ENCODE data around the gene CD79A.

- TF ChIP-seq ZNF274 (IDR thresholded peaks at IDR 0.05; ENCODE audit: low read depth, low read length) = no peak
- no peak for TF ChIP-seq EZH2phosphoT487 (IDR thresholded peaks at IDR 0.05; ENCODE audit: borderline replicate concordance)
- TF ChIP-seq, protein P1, sequence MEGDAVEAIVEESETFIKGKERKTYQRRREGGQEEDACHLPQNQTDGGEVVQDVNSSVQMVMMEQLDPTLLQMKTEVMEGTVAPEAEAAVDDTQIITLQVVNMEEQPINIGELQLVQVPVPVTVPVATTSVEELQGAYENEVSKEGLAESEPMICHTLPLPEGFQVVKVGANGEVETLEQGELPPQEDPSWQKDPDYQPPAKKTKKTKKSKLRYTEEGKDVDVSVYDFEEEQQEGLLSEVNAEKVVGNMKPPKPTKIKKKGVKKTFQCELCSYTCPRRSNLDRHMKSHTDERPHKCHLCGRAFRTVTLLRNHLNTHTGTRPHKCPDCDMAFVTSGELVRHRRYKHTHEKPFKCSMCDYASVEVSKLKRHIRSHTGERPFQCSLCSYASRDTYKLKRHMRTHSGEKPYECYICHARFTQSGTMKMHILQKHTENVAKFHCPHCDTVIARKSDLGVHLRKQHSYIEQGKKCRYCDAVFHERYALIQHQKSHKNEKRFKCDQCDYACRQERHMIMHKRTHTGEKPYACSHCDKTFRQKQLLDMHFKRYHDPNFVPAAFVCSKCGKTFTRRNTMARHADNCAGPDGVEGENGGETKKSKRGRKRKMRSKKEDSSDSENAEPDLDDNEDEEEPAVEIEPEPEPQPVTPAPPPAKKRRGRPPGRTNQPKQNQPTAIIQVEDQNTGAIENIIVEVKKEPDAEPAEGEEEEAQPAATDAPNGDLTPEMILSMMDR (IDR thresholded peaks at IDR 0.05 in 2 of 3, conservative IDR thresholded peaks at IDR 0.05 in 1 of 3; ENCODE audit: borderline replicate concordance in 1 of 3, insufficient read depth in 1 of 3, low read depth in 2 of 3, low read length in 2 of 3) = no peak
- no peak for TF ChIP-seq POLR2AphosphoS5 (IDR thresholded peaks at IDR 0.05; ENCODE audit: low read depth, low read length)
- no peak for TF ChIP-seq YY1 (IDR thresholded peaks at IDR 0.05; ENCODE audit: extremely low read depth, insufficient replicate concordance, low read depth, low read length)
- no peak for TF ChIP-seq POLR2A (IDR thresholded peaks at IDR 0.05; ENCODE audit: borderline replicate concordance, extremely low read depth, insufficient read depth, insufficient read length)
- TF ChIP-seq, protein P2, sequence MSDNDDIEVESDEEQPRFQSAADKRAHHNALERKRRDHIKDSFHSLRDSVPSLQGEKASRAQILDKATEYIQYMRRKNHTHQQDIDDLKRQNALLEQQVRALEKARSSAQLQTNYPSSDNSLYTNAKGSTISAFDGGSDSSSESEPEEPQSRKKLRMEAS (IDR thresholded peaks at IDR 0.05) = no peak
Measured at GRCh38 chr19:41905273-41906002, 28.4 kb downstream of the CD79A start.

All from HCT116 (cell line).